ENCODE results near the gene ARID5B.

- TF ChIP-seq, protein P1, sequence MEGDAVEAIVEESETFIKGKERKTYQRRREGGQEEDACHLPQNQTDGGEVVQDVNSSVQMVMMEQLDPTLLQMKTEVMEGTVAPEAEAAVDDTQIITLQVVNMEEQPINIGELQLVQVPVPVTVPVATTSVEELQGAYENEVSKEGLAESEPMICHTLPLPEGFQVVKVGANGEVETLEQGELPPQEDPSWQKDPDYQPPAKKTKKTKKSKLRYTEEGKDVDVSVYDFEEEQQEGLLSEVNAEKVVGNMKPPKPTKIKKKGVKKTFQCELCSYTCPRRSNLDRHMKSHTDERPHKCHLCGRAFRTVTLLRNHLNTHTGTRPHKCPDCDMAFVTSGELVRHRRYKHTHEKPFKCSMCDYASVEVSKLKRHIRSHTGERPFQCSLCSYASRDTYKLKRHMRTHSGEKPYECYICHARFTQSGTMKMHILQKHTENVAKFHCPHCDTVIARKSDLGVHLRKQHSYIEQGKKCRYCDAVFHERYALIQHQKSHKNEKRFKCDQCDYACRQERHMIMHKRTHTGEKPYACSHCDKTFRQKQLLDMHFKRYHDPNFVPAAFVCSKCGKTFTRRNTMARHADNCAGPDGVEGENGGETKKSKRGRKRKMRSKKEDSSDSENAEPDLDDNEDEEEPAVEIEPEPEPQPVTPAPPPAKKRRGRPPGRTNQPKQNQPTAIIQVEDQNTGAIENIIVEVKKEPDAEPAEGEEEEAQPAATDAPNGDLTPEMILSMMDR (IDR thresholded peaks at IDR 0.05; ENCODE audit: poor library complexity, severe bottlenecking) = no peak
- TF ChIP-seq SMC3 (conservative IDR thresholded peaks at IDR 0.05; ENCODE audit: poor library complexity) = no peak
- TF ChIP-seq POLR2AphosphoS5 (IDR thresholded peaks at IDR 0.05) = no peak
- no peak for TF ChIP-seq EZH2 (IDR thresholded peaks at IDR 0.05; ENCODE audit: borderline replicate concordance, insufficient read depth, low read length, poor library complexity, severe bottlenecking)
Observed at GRCh38 chr10:61973906-61974305, 72.4 kb downstream of the ARID5B start.

Measured in neural cell (in vitro differentiated cells).